Tibial artery (tissue), 4 donors: ENCODE measurements around the gene XPO1.

Source experiments
- DNase-seq, 2 donors: peaks; one replicate each; pipeline ENCODE4 v3.0.0-alpha.2; 2019
- H3K27ac ChIP-seq, 2 donors: fragments of 200-600 bp; sonication (generic) in 1 of 2; 1 replicate in 1 of 2; 2 replicates in 1 of 2; pipeline ENCODE4 v1.5.1; 2018 to 2019; ENCODE audit warnings: mild to moderate bottlenecking in 1 of 2
- H3K27me3 ChIP-seq, 2 donors: fragments of 200-600 bp; sonication (generic) in 1 of 2; one replicate each; pipeline versions ENCODE4 v1.5.1 to v1.6.0; 2016 to 2019
- H3K36me3 ChIP-seq, 3 donors: fragments of 200-600 bp; sonication (generic) in 2 of 3; one replicate each; pipeline ENCODE4 v1.5.1; 2016 to 2019; ENCODE audit warnings: mild to moderate bottlenecking in 2 of 3
- H3K4me1 ChIP-seq, 4 donors: fragments of 200-600 bp; sonication (generic) in 2 of 4; 1 replicate in 3 of 4; 2 replicates in 1 of 4; pipeline ENCODE4 v1.5.1; 2016 to 2019
- H3K4me3 ChIP-seq, 2 donors: fragments of 200-600 bp; sonication (generic) in 1 of 2; 1 replicate in 1 of 2; 2 replicates in 1 of 2; pipeline ENCODE4 v1.5.1; 2018 to 2019; ENCODE audit warnings: mild to moderate bottlenecking in 2 of 2
- H3K9me3 ChIP-seq, 3 donors: fragments of 200-600 bp; sonication (generic) in 1 of 3; one replicate each; pipeline ENCODE4 v1.5.1; 2016 to 2019
- CTCF ChIP-seq, 2 experiments: fragments of 200-600 bp in 1 of 2; fragments of 450-650 bp in 1 of 2; IDR thresholded peaks; one replicate each; pipeline ENCODE4 v1.5.1; 2017 to 2019; ENCODE audit warnings: antibody characterized with exemption in 2 of 2, mild to moderate bottlenecking in 1 of 2, moderate library complexity in 1 of 2
- intact Hi-C: fragments of 100-400 bp; cut with DNase I; formaldehyde crosslinking; loops from one replicate; pipeline ENCODE4 v1.15.0; 2023; ENCODE audit warnings: low total_unique reads

XPO1 gene

GRCh38 chr2:61575447-61575859, 37.3 kb upstream of the XPO1 start:
- Histone ChIP-seq H3K27me3 (no peaks in the 10 kb centered on the region), H3K27ac (no peak overlapping the region), H3K4me3 (no peak overlapping the region), H3K9me3 (no peaks in the 10 kb centered on the region), H3K36me3 (no peaks in the 10 kb centered on the region), H3K4me1 (no peaks in the 10 kb centered on the region)
- intact Hi-C loops: no loop called here
- TF ChIP-seq CTCF (IDR thresholded peaks at IDR 0.05): no peak
- DNase-seq: no peak

- H3K27ac ChIP-seq: no peak overlapping the region
- H3K9me3 ChIP-seq: no peaks in the 10 kb centered on the region
- intact Hi-C loops: no loop called here
- no peaks in the 10 kb centered on the region for H3K27me3 ChIP-seq
- TF ChIP-seq CTCF (IDR thresholded peaks at IDR 0.05): no peak
- H3K4me3 ChIP-seq: no peak overlapping the region
- no peaks in the 10 kb centered on the region for H3K4me1 ChIP-seq
- H3K36me3 ChIP-seq: no peaks in the 10 kb centered on the region
- DNase-seq: no peak
These were observed 28.4 kb upstream of the XPO1 start for GRCh38 chr2:61566566-61566965.

DNA sequence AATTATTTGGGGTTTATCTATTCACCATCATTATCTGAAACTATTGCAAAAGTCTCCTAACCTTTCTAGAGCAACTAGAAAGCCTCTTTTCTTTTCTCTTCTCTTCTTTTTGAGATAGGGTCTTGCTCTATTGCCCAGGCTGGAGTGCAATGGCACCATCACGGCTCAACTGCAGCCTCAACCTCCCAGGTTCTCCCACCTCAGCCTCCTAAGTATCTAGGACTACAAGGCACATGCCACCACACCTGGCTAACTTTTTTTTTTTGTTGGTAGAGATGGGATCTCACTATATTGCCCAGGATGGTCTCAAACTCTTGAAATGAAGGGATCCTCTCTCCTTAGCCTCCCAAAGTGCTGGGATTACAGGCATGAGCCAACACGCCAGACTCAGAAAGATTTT, 24.5 kb upstream of the XPO1 start:
- intact Hi-C loops: no loop called here
- TF ChIP-seq CTCF (IDR thresholded peaks at IDR 0.05): no peak
- no peak for DNase-seq
- Histone ChIP-seq H3K27me3 (no peaks in the 10 kb centered on the region), H3K4me1 (no peaks in the 10 kb centered on the region), H3K27ac (no peak overlapping the region), H3K36me3 (no peaks in the 10 kb centered on the region), H3K4me3 (no peak overlapping the region), H3K9me3 (no peaks in the 10 kb centered on the region)

- no peak overlapping the region for H3K4me3 ChIP-seq
- no peak for TF ChIP-seq CTCF (IDR thresholded peaks at IDR 0.05)
- no peaks in the 10 kb centered on the region for H3K36me3 ChIP-seq
- H3K9me3 ChIP-seq: no peaks in the 10 kb centered on the region
- no peak overlapping the region for H3K27ac ChIP-seq
- H3K4me1 ChIP-seq: no peaks in the 10 kb centered on the region
- no peaks in the 10 kb centered on the region for H3K27me3 ChIP-seq
- intact Hi-C loops: no loop called here
- no peak for DNase-seq
These were observed 20.0 kb upstream of the XPO1 start for GRCh38 chr2:61558160-61558559.

DNA sequence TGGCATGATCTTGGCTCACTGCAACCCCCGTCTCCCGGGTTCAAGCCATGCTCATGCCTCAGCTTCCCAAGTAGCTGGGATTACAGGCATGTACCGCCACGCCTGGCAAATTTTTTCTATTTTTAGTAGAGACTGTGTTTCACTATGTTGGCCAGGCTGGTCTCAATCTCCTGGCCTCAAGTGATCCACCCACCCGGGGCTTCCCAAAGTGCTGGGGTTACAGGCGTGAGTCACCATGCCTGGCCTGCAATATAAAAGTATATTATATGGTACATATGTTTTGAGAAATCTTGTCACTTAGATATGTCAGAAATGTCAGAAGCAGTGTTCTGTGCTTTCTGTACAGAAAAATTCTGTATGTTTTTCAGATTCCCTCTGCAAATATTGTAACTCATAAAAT, 19.2 kb upstream of the XPO1 start:
- intact Hi-C loops: no loop called here
- no peak overlapping the region for H3K27ac ChIP-seq
- H3K36me3 ChIP-seq: no peaks in the 10 kb centered on the region
- H3K4me1 ChIP-seq: no peaks in the 10 kb centered on the region
- H3K4me3 ChIP-seq: no peak overlapping the region
- no peak for TF ChIP-seq CTCF (IDR thresholded peaks at IDR 0.05)
- DNase-seq: no peak
- no peaks in the 10 kb centered on the region for H3K9me3 ChIP-seq
- H3K27me3 ChIP-seq: no peaks in the 10 kb centered on the region

- Histone ChIP-seq H3K27ac (no peak overlapping the region), H3K27me3 (no peaks in the 10 kb centered on the region), H3K4me3 (no peak overlapping the region), H3K36me3 (no peaks in the 10 kb centered on the region), H3K4me1 (peaks cover 0 to 8% (median 0%) of the 10 kb centered on the region in 4 donors), H3K9me3 (no peaks in the 10 kb centered on the region)
- no peak for TF ChIP-seq CTCF (IDR thresholded peaks at IDR 0.05)
- intact Hi-C loops: no loop called here
- no peak for DNase-seq
These were observed 16.4 kb upstream of the XPO1 start for GRCh38 chr2:61554604-61555003.
